Small intestine (tissue), 16 donors: ENCODE data around the gene OR4C16. TPM values are rescaled to one million over a fixed set of nuclear protein-coding genes. Genes with fewer than 3 reads are reported as not detected.

Experiments used
- DNase-seq, 2 donors: peaks; one replicate each; pipeline versions ENCODE4 v3.0.0 to v3.0.0-alpha.2; 2013
- FAIRE-seq: peaks from 2 replicates; lab custom pipeline; 2012; peaks lifted over from hg19 to GRCh38; lab: Jason Lieb, UNC
- H3K27ac ChIP-seq, 3 donors: one replicate each; pipeline ENCODE4 v1.5.1; 2013; ENCODE audit warnings: low read length in 2 of 3, mild to moderate bottlenecking in 2 of 3, control low read depth in 1 of 3, inconsistent platforms in 1 of 3, low read depth in 1 of 3, moderate library complexity in 1 of 3
- H3K27me3 ChIP-seq, 3 donors: one replicate each; pipeline ENCODE4 v1.6.1; 2013; ENCODE audit warnings: low read length in 3 of 3, inconsistent platforms in 1 of 3; ENCODE audit not compliant: control insufficient read depth in 3 of 3, insufficient read depth in 3 of 3
- H3K36me3 ChIP-seq, 3 donors: one replicate each; pipeline ENCODE4 v1.6.1; 2013; ENCODE audit warnings: low read length in 3 of 3, inconsistent platforms in 1 of 3, low read depth in 1 of 3, mild to moderate bottlenecking in 1 of 3, moderate library complexity in 1 of 3; ENCODE audit not compliant: control insufficient read depth in 3 of 3, insufficient read depth in 2 of 3
- H3K4me1 ChIP-seq, 3 donors: one replicate each; pipeline ENCODE4 v1.6.1; 2013; ENCODE audit warnings: low read length in 2 of 3, inconsistent platforms in 1 of 3, low read depth in 1 of 3, mild to moderate bottlenecking in 1 of 3, moderate library complexity in 1 of 3; ENCODE audit not compliant: control insufficient read depth in 3 of 3, insufficient read depth in 2 of 3
- H3K4me3 ChIP-seq, 3 donors: one replicate each; pipeline ENCODE4 v1.5.1; 2013; ENCODE audit warnings: low read length in 3 of 3, control low read depth in 1 of 3, inconsistent platforms in 1 of 3, low read depth in 1 of 3, mild to moderate bottlenecking in 1 of 3, moderate library complexity in 1 of 3
- H3K9me3 ChIP-seq, 2 donors: one replicate each; pipeline ENCODE4 v1.6.1; 2013; ENCODE audit warnings: low read depth in 1 of 2, low read length in 1 of 2; ENCODE audit not compliant: control insufficient read depth in 2 of 2, insufficient read depth in 1 of 2
- WGBS, 3 donors: extraction: QIAGEN DNeasy Blood & Tissue Kit; methylation state at CpG; one replicate each; pipeline ENCODE4 v1.1.7; 2013; 5-methylcytosine and 5-hydroxymethylcytosine counted together
- long read RNA-seq, 10 donors: transcript quantifications; one replicate each; lab custom pipeline, GENCODE V29; 2026
- polyA plus RNA-seq, 4 donors: library from polyadenylated mRNA; stranded (reverse) in 3 of 4; unstranded in 1 of 4; fragments of 200-250 nt in 3 of 4; fragments of 120-200 nt in 1 of 4; gene quantifications; one replicate each; pipeline versions ENCODE4 v1.2.1 to v1.2.3, GENCODE V29; 2013
- donor health status: healthy with polysubstance abuse.
- donor health status: control.
- donor health status: control.
- donor health status: Bipolar disorder and iron deficiency.
- donor health status: healthy.

The OR4C16 gene, protein sequence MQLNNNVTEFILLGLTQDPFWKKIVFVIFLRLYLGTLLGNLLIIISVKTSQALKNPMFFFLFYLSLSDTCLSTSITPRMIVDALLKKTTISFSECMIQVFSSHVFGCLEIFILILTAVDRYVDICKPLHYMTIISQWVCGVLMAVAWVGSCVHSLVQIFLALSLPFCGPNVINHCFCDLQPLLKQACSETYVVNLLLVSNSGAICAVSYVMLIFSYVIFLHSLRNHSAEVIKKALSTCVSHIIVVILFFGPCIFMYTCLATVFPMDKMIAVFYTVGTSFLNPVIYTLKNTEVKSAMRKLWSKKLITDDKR
- not detected for polyA plus RNA-seq
- long read RNA-seq, donor 1, result 0 reads
- long read RNA-seq, donor 2, result 0 reads
- long read RNA-seq, donor 3, result 0 reads
- long read RNA-seq, donor 4, result 0 reads
- long read RNA-seq, donor 5, result 0 reads
- long read RNA-seq, donor 6, result 0 reads
- long read RNA-seq, donor 7, result 0 reads
- long read RNA-seq, donor 8, result 0 reads
- long read RNA-seq, donor 9, result 0 reads
- long read RNA-seq, donor 10, result 0 reads

DNA sequence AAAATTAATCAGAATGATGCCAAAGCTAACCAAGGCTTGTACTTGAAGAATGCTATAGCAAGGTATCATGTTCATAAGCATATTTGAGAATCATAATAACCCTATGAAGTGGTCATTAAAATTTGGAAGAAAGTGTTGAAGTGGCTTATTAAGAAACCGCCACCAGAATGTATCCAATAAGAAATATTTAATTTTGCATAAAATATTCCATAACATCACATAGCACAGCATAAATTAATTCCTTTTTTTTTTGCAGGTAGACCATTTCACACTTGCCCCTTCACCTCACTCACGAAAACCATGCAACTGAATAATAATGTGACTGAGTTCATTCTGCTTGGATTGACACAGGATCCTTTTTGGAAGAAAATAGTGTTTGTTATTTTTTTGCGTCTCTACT, at the start of gene OR4C16:
TSS of gene OR4C16 (plus strand) at position 301 of the 400 bp plus-strand sequence. CDS start at position 301, 0 bp downstream.
- H3K4me3 ChIP-seq, result no peak within 1 kb of the TSS
- WGBS, 3 donors, result 58 to 81% (median 67%) methylated on average over 3 of the region's 3 CpGs
- DNase-seq, result no peak
- H3K36me3 ChIP-seq, result no peaks in the 10 kb centered on the region
- no peaks in the 10 kb centered on the region for H3K27me3 ChIP-seq
- no peak for FAIRE-seq
- H3K27ac ChIP-seq, result no peak within 1 kb of the TSS
- peaks cover 0 to 10% of the 10 kb centered on the region in 2 donors for H3K9me3 ChIP-seq
- no peaks in the 10 kb centered on the region for H3K4me1 ChIP-seq

DNA sequence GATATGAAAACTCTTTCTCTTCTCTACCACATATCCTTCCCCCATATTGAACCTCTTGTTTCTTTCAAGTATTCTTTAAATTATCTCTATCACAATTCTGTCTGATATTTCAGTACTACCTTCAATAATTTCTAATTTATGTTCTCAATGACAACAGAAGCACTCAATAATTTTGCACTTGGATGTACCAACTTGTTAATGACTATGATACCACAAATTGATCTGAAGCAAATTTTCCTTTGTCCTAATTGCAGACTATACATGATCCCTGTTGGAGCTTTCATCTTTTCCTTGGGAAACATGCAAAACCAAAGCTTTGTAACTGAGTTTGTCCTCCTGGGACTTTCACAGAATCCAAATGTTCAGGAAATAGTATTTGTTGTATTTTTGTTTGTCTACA, 17.8 kb upstream of the OR4C16 start, which contains the start of gene OR4C15:
TSS of gene OR4C15 (plus strand) at position 301 of the 400 bp plus-strand sequence. CDS start at position 301, 0 bp downstream.
- no peaks in the 10 kb centered on the region for H3K27me3 ChIP-seq
- DNase-seq (no peak), FAIRE-seq (no peak)
- H3K9me3 ChIP-seq, result peaks cover 0 to 37% of the 10 kb centered on the region in 2 donors
- no peaks in the 10 kb centered on the region for H3K36me3 ChIP-seq
- H3K27ac ChIP-seq, result no peak within 1 kb of the TSS
- H3K4me1 ChIP-seq, result no peaks in the 10 kb centered on the region
- H3K4me3 ChIP-seq, result no peak within 1 kb of the TSS

DNA sequence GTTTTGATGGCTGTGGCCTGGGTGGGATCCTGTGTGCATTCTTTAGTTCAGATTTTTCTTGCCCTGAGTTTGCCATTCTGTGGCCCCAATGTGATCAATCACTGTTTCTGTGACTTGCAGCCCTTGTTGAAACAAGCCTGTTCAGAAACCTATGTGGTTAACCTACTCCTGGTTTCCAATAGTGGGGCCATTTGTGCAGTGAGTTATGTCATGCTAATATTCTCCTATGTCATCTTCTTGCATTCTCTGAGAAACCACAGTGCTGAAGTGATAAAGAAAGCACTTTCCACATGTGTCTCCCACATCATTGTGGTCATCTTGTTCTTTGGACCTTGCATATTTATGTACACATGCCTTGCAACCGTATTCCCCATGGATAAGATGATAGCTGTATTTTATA, 620 bp downstream of the OR4C16 start:
- no peak overlapping the region for H3K27ac ChIP-seq
- peaks cover 0 to 15% of the 10 kb centered on the region in 2 donors for H3K9me3 ChIP-seq
- DNase-seq, result no peak
- H3K27me3 ChIP-seq, result no peaks in the 10 kb centered on the region
- no peaks in the 10 kb centered on the region for H3K36me3 ChIP-seq
- H3K4me1 ChIP-seq, result no peaks in the 10 kb centered on the region
- FAIRE-seq, result no peak
- no peak overlapping the region for H3K4me3 ChIP-seq
- WGBS, 3 donors, result 25 to 33% (median 28%) methylated on average over 1 of the region's 1 CpG

DNA sequence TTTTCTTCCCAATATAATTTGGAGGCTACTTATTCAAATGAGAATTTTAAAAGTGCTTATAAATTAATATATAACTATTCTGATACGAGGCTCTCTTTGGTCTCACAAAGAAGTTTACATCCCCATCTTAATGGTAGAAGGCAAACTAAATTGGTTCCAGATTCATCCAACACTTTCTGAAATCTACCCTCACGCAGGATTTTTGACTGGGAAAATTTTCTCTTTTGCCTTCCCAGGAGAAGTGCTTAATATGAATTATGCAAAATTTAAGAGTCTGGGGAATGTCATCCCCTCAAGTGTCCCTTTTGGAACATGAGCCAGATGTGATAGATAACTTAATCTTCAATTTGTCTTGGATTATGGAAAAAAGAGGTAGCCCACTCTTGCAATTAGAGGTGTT, 35.6 kb downstream of the OR4C16 start, which contains the start of gene OR4C11:
TSS of gene OR4C11 (minus strand) at position 101 of the 400 bp plus-strand sequence. CDS start 3,272 bp downstream, outside the sequence.
- DNase-seq (no peak), FAIRE-seq (no peak)
- WGBS, 3 donors, result 35 to 54% (median 52%) methylated on average over 2 of the region's 2 CpGs
- no peaks in the 10 kb centered on the region for H3K27me3 ChIP-seq
- no peak within 1 kb of the TSS for H3K27ac ChIP-seq
- H3K4me3 ChIP-seq, result no peak within 1 kb of the TSS
- no peaks in the 10 kb centered on the region for H3K4me1 ChIP-seq
- H3K36me3 ChIP-seq, result no peaks in the 10 kb centered on the region
- H3K9me3 ChIP-seq, result peaks cover 0 to 2% of the 10 kb centered on the region in 2 donors

Other genes with a start within 250 kb of the OR4C16 start
- gene OR4A16, start 228.9 kb upstream of the OR4C16 start, polyA plus RNA-seq, result not detected
- not detected for gene OR4A15, start 204.2 kb upstream of the OR4C16 start, polyA plus RNA-seq
- gene OR4C15, start 17.7 kb upstream of the OR4C16 start, polyA plus RNA-seq, result not detected
- not detected for gene OR4C11, start 35.5 kb downstream of the OR4C16 start, polyA plus RNA-seq
- not detected for gene OR4P4, start 63.0 kb downstream of the OR4C16 start, polyA plus RNA-seq
- not detected for gene OR4S2, start 76.2 kb downstream of the OR4C16 start, polyA plus RNA-seq
- gene OR4C6, start 90.1 kb downstream of the OR4C16 start, polyA plus RNA-seq, result not detected
- gene OR5D13, start 201.3 kb downstream of the OR4C16 start, polyA plus RNA-seq, result not detected
- not detected for gene OR5D14, start 223.4 kb downstream of the OR4C16 start, polyA plus RNA-seq
- not detected for gene OR5L1, start 239.2 kb downstream of the OR4C16 start, polyA plus RNA-seq
- gene OR5D18, start 247.5 kb downstream of the OR4C16 start, polyA plus RNA-seq, result not detected